ENCODE results near the gene TPGS2.
"Not testable (repeated sequence)": the region's sequence is repeated elsewhere in the genome, so short reads cannot be mapped to it uniquely, and the experiment has no call there.

The TPGS2 gene

GRCh38 chr18:36825526-36825925 lies 3.3 kb downstream of the TPGS2 start:
- DNase-seq (ENCODE audit: low read depth in 1 of 2, low spot score in 1 of 2): no peak

GRCh38 chr18:36821681-36822080 lies 7.1 kb downstream of the TPGS2 start:
- DNase-seq (ENCODE audit: low read depth in 1 of 2, low spot score in 1 of 2): no peak

GRCh38 chr18:36819621-36820020 lies 9.2 kb downstream of the TPGS2 start:
- no peak for DNase-seq (ENCODE audit: low read depth in 1 of 2, low spot score in 1 of 2)

GRCh38 chr18:36818652-36819051 lies 10.2 kb downstream of the TPGS2 start:
- no peak for DNase-seq (ENCODE audit: low read depth in 1 of 2, low spot score in 1 of 2)

- DNase-seq (ENCODE audit: low read depth in 1 of 2, low spot score in 1 of 2): no peak
Measured at GRCh38 chr18:36817039-36817438, 11.8 kb downstream of the TPGS2 start.

- not testable (repeated sequence) for DNase-seq (ENCODE audit: low read depth in 1 of 2, low spot score in 1 of 2)
Measured at GRCh38 chr18:36816096-36816495, 12.7 kb downstream of the TPGS2 start.

- no peak for DNase-seq (ENCODE audit: low read depth in 1 of 2, low spot score in 1 of 2)
Measured at GRCh38 chr18:36814994-36815393, 13.8 kb downstream of the TPGS2 start.

- no peak for DNase-seq (ENCODE audit: low read depth in 1 of 2, low spot score in 1 of 2)
Measured at GRCh38 chr18:36813824-36814223, 15.0 kb downstream of the TPGS2 start.

- no peak for DNase-seq (ENCODE audit: low read depth in 1 of 2, low spot score in 1 of 2)
Measured at GRCh38 chr18:36813101-36813775, 15.6 kb downstream of the TPGS2 start.

GRCh38 chr18:36812678-36813077 lies 16.1 kb downstream of the TPGS2 start:
- DNase-seq (ENCODE audit: low read depth in 1 of 2, low spot score in 1 of 2): no peak

- DNase-seq (ENCODE audit: low read depth in 1 of 2, low spot score in 1 of 2): no peak
Measured at GRCh38 chr18:36811955-36812354, 16.8 kb downstream of the TPGS2 start.

- no peak for DNase-seq (ENCODE audit: low read depth in 1 of 2, low spot score in 1 of 2)
Measured at GRCh38 chr18:36811430-36811829, 17.4 kb downstream of the TPGS2 start.

GRCh38 chr18:36809590-36810381 lies 19.0 kb downstream of the TPGS2 start:
- DNase-seq (ENCODE audit: low read depth in 1 of 2, low spot score in 1 of 2): no peak

GRCh38 chr18:36808681-36809080 lies 20.1 kb downstream of the TPGS2 start:
- no peak for DNase-seq (ENCODE audit: low read depth in 1 of 2, low spot score in 1 of 2)

GRCh38 chr18:36805105-36805504 lies 23.7 kb downstream of the TPGS2 start:
- DNase-seq (ENCODE audit: low read depth in 1 of 2, low spot score in 1 of 2): no peak

- DNase-seq (ENCODE audit: low read depth in 1 of 2, low spot score in 1 of 2): no peak
Measured at GRCh38 chr18:36798738-36799473, 29.9 kb downstream of the TPGS2 start.

GRCh38 chr18:36792634-36793283 lies 36.0 kb downstream of the TPGS2 start:
- DNase-seq (ENCODE audit: low read depth in 1 of 2, low spot score in 1 of 2): no peak

GRCh38 chr18:36786686-36787085 lies 42.1 kb downstream of the TPGS2 start:
- no peak for DNase-seq (ENCODE audit: low read depth in 1 of 2, low spot score in 1 of 2)

GRCh38 chr18:36783792-36784191 lies 45.0 kb downstream of the TPGS2 start:
- no peak for DNase-seq (ENCODE audit: low read depth in 1 of 2, low spot score in 1 of 2)

GRCh38 chr18:36782710-36783109 lies 46.1 kb downstream of the TPGS2 start:
- DNase-seq (ENCODE audit: low read depth in 1 of 2, low spot score in 1 of 2): no peak

- no peak for DNase-seq (ENCODE audit: low read depth in 1 of 2, low spot score in 1 of 2)
Measured at GRCh38 chr18:36780748-36781147, 48.1 kb downstream of the TPGS2 start.
